ENCODE results near the gene NFS1. TPM values are rescaled to one million over a fixed set of nuclear protein-coding genes. Genes with fewer than 3 reads are reported as not detected.

The NFS1 gene
- total and polyA plus RNA-seq, 4 donors, result 30.1 to 55.2 (median 46.1) TPM

DNA sequence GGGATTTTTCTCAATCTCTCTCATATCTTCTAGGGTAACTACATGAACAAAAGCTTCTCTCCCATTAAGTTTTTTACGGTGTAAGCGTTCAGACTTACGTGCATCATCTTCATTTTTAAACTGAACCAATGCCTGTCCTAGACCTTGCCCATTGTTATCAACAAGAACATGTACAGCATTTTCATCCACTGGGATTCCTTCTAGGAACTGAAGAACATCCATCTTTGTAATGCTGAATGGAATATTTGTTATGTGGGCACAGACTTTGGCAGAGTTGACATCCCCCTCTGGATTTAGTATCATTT, 45.8 kb downstream of the NFS1 start:
- Histone ChIP-seq H3K27me3 (ENCODE audit: control insufficient read depth in 4 of 4, insufficient read depth in 4 of 4, low read length in 3 of 4) (no peaks in the 10 kb centered on the region), H3K27ac (ENCODE audit: low read depth in 1 of 2, low read length in 2 of 2) (no peak overlapping the region), H3K4me1 (ENCODE audit: control insufficient read depth in 4 of 4, insufficient read depth in 4 of 4, low read length in 3 of 4) (peaks cover 0 to 14% (median 4%) of the 10 kb centered on the region in 4 donors), H3K9me3 (ENCODE audit: control insufficient read depth in 4 of 4, low read length in 3 of 4) (no peaks in the 10 kb centered on the region), H3K36me3 (ENCODE audit: control insufficient read depth in 4 of 4, insufficient read depth in 3 of 4, low read depth in 1 of 4, low read length in 3 of 4) (peaks cover 1 to 23% (median 20%) of the 10 kb centered on the region in 4 donors), H3K4me3 (ENCODE audit: low read depth in 1 of 3, low read length in 3 of 3) (no peak overlapping the region), H3K9ac (ENCODE audit: low read depth in 1 of 2, low read length in 2 of 2) (no peak overlapping the region)
- TF ChIP-seq, protein P1, sequence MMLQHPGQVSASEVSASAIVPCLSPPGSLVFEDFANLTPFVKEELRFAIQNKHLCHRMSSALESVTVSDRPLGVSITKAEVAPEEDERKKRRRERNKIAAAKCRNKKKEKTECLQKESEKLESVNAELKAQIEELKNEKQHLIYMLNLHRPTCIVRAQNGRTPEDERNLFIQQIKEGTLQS (IDR thresholded peaks at IDR 0.05), result no peak
- TF ChIP-seq YY1 (IDR thresholded peaks at IDR 0.05), result no peak
- WGBS, result 99% methylated on average over 3 of the region's 3 CpGs
- no peak for DNase-seq (ENCODE audit: low spot score)

DNA sequence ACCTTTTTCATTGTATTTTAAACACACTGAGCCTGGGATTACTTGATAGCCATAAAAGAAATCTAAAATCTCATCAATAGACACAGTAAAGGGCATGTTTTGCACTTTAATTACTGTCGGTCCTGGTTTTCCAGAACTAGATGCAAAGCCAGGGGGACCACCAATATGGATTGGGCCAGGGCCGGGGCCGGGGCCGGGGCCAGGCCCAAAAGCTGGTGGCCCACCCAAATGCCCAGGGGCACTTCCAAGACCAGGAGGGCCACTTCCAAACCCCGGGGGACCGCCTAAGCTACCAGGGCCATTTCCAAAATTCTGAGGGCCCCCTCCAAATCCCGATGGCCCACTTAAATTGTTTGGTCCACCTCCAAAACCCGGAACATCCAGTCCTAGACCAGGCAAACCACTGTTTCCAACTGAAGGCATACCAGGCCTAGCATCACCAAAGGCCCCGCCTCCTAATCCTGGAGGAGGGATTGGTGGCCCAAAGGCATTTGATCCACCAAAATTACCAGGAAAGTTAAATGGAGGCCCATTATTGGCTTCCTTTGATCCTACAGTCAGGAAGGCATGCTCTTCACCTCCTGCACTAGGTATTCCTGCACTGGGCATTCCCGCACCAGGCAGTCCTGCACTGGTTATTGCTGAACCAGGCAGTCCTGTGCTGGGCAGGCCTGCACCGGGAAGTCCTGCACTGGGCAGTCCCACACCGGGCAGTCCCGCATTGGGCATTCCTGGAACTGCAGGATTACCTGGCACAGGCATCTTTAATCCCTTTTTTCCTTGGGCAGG, 46.3 kb downstream of the NFS1 start:
- Histone ChIP-seq H3K9ac (ENCODE audit: low read depth in 1 of 2, low read length in 2 of 2) (no peak overlapping the region), H3K4me1 (ENCODE audit: control insufficient read depth in 4 of 4, insufficient read depth in 4 of 4, low read length in 3 of 4) (peaks cover 0 to 11% (median 4%) of the 10 kb centered on the region in 4 donors), H3K36me3 (ENCODE audit: control insufficient read depth in 4 of 4, insufficient read depth in 3 of 4, low read depth in 1 of 4, low read length in 3 of 4) (peaks cover 1 to 23% (median 20%) of the 10 kb centered on the region in 4 donors), H3K27ac (ENCODE audit: low read depth in 1 of 2, low read length in 2 of 2) (no peak overlapping the region), H3K4me3 (ENCODE audit: low read depth in 1 of 3, low read length in 3 of 3) (no peak overlapping the region), H3K27me3 (ENCODE audit: control insufficient read depth in 4 of 4, insufficient read depth in 4 of 4, low read length in 3 of 4) (no peaks in the 10 kb centered on the region), H3K9me3 (ENCODE audit: control insufficient read depth in 4 of 4, low read length in 3 of 4) (no peaks in the 10 kb centered on the region)
- TF ChIP-seq YY1 (IDR thresholded peaks at IDR 0.05), result no peak
- no peak for DNase-seq (ENCODE audit: low spot score)
- 98% methylated on average over 13 of the region's 13 CpGs for WGBS

DNA sequence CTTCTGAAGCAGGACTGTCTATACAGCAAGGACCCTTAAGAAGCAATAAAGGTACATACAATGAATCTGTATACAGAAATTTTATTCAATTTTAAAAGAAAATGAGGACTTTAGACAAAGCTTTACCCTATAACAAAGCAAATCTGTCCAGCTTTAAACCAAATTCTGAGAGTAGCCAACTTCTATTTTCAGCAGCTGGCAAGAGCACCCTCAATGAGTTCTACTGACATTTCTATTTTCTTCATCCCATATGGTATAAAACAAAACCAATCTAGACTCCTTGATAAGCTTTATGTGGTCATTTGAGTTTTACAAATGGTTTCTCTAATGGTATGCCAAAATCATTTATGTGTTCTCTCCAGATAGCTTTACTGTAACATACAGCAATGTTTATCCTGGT, 47.2 kb downstream of the NFS1 start:
- TF ChIP-seq YY1 (IDR thresholded peaks at IDR 0.05), result no peak
- TF ChIP-seq HNF4A (conservative IDR thresholded peaks at IDR 0.05), result no peak
- TF ChIP-seq NR2F2 (IDR thresholded peaks at IDR 0.05), result no peak
- no peak for TF ChIP-seq HNF4G (IDR thresholded peaks at IDR 0.05)
- TF ChIP-seq JUND (IDR thresholded peaks at IDR 0.05), result no peak
- TF ChIP-seq FOXA2 (IDR thresholded peaks at IDR 0.05), result no peak
- Histone ChIP-seq H3K4me3 (ENCODE audit: low read depth in 1 of 3, low read length in 3 of 3) (no peak overlapping the region), H3K27me3 (ENCODE audit: control insufficient read depth in 4 of 4, insufficient read depth in 4 of 4, low read length in 3 of 4) (no peaks in the 10 kb centered on the region), H3K9ac (ENCODE audit: low read depth in 1 of 2, low read length in 2 of 2) (no peak overlapping the region), H3K4me1 (ENCODE audit: control insufficient read depth in 4 of 4, insufficient read depth in 4 of 4, low read length in 3 of 4) (peaks cover 0 to 6% (median 4%) of the 10 kb centered on the region in 4 donors), H3K36me3 (ENCODE audit: control insufficient read depth in 4 of 4, insufficient read depth in 3 of 4, low read depth in 1 of 4, low read length in 3 of 4) (peaks cover 1 to 23% (median 19%) of the 10 kb centered on the region in 4 donors), H3K9me3 (ENCODE audit: control insufficient read depth in 4 of 4, low read length in 3 of 4) (no peaks in the 10 kb centered on the region), H3K27ac (ENCODE audit: low read depth in 1 of 2, low read length in 2 of 2) (no peak overlapping the region)
- DNase-seq (ENCODE audit: low spot score), result no peak

DNA sequence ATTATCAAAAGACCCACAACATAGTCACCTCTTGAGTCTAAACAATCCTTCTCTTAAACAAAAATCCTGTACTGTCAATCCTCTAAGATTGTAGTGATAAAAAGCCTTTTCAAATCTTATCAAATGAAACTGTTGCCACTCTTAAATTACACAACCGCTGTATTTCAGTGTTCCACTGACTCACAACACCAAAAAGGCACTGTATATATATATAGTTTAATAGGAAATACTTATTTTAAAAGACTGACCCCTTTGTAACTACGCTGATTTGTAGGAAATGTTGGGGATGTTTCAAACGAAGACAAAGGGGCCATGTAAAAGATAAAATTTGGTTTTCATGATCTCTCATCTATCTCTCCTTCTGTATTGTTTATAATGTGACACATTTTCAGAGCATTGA, 48.5 kb downstream of the NFS1 start:
- peak overlapping the region in 1 of 2 donors; percentile 18 for H3K9ac ChIP-seq (ENCODE audit: low read depth in 1 of 2, low read length in 2 of 2)
- no peaks in the 10 kb centered on the region for H3K27me3 ChIP-seq (ENCODE audit: control insufficient read depth in 4 of 4, insufficient read depth in 4 of 4, low read length in 3 of 4)
- 88% methylated on average over 3 of the region's 3 CpGs for WGBS
- peaks cover 1 to 23% (median 19%) of the 10 kb centered on the region in 4 donors for H3K36me3 ChIP-seq (ENCODE audit: control insufficient read depth in 4 of 4, insufficient read depth in 3 of 4, low read depth in 1 of 4, low read length in 3 of 4)
- no peak overlapping the region for H3K27ac ChIP-seq (ENCODE audit: low read depth in 1 of 2, low read length in 2 of 2)
- no peak overlapping the region for H3K4me3 ChIP-seq (ENCODE audit: low read depth in 1 of 3, low read length in 3 of 3)
- peaks cover 0 to 6% (median 3%) of the 10 kb centered on the region in 4 donors for H3K4me1 ChIP-seq (ENCODE audit: control insufficient read depth in 4 of 4, insufficient read depth in 4 of 4, low read length in 3 of 4)
- H3K9me3 ChIP-seq (ENCODE audit: control insufficient read depth in 4 of 4, low read length in 3 of 4), result no peaks in the 10 kb centered on the region
- TF ChIP-seq FOXA1 (IDR thresholded peaks at IDR 0.05), result no peak
- TF ChIP-seq FOXA2 (IDR thresholded peaks at IDR 0.05), result no peak
- TF ChIP-seq HNF4A (conservative IDR thresholded peaks at IDR 0.05), result no peak
- no peak for TF ChIP-seq TAF1 (conservative IDR thresholded peaks at IDR 0.05)
- no peak for TF ChIP-seq HNF4G (IDR thresholded peaks at IDR 0.05)
- TF ChIP-seq, protein P2, sequence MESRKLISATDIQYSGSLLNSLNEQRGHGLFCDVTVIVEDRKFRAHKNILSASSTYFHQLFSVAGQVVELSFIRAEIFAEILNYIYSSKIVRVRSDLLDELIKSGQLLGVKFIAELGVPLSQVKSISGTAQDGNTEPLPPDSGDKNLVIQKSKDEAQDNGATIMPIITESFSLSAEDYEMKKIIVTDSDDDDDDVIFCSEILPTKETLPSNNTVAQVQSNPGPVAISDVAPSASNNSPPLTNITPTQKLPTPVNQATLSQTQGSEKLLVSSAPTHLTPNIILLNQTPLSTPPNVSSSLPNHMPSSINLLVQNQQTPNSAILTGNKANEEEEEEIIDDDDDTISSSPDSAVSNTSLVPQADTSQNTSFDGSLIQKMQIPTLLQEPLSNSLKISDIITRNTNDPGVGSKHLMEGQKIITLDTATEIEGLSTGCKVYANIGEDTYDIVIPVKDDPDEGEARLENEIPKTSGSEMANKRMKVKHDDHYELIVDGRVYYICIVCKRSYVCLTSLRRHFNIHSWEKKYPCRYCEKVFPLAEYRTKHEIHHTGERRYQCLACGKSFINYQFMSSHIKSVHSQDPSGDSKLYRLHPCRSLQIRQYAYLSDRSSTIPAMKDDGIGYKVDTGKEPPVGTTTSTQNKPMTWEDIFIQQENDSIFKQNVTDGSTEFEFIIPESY (IDR thresholded peaks at IDR 0.05), result no peak
- TF ChIP-seq EGR1 (IDR thresholded peaks at IDR 0.05; ENCODE audit: low read depth in 2 of 2), result no peak
- TF ChIP-seq RXRA (IDR thresholded peaks at IDR 0.05), result no peak
- DNase-seq (ENCODE audit: low spot score), result no peak

Measured in liver (tissue), 9 donors.